Keratinocyte (primary cell): Measurements from ENCODE around the gene ZNF787. TPM values are rescaled to one million over a fixed set of nuclear protein-coding genes. Genes with fewer than 3 reads are reported as not detected.

Source experiments
- DNase-seq: peaks from one replicate; pipeline ENCODE4 v3.0.0-alpha.2; 2011; ENCODE audit warnings: low read depth, missing footprints, low spot score
- FAIRE-seq: peaks from 2 replicates; lab custom pipeline; 2011; peaks lifted over from hg19 to GRCh38; lab: Jason Lieb, UNC
- H2AFZ ChIP-seq: 2 replicates; pipeline ENCODE4 v1.6.0; 2012; ENCODE audit warnings: low read length, control low read depth, inconsistent platforms; ENCODE audit not compliant: control insufficient read depth
- H3K27ac ChIP-seq: 2 replicates; pipeline ENCODE4 v1.5.1; 2011; ENCODE audit warnings: low read length; ENCODE audit not compliant: control insufficient read depth, insufficient read depth
- H3K27me3 ChIP-seq: 3 replicates; pipeline ENCODE4 v1.6.0; 2011; ENCODE audit warnings: low read length; ENCODE audit not compliant: control insufficient read depth, insufficient read depth; ENCODE audit errors: extremely low read depth
- H3K36me3 ChIP-seq, 2 experiments: 2 replicates in 1 of 2; 3 replicates in 1 of 2; pipeline ENCODE4 v1.5.1; 2011; ENCODE audit warnings: low read length in 2 of 2, mild to moderate bottlenecking in 1 of 2; ENCODE audit not compliant: control insufficient read depth in 2 of 2, insufficient read depth in 2 of 2; ENCODE audit errors: extremely low read depth in 1 of 2
- H3K4me1 ChIP-seq: 3 replicates; pipeline ENCODE4 v1.5.1; 2011; ENCODE audit warnings: low read length; ENCODE audit not compliant: control insufficient read depth, insufficient read depth; ENCODE audit errors: extremely low read depth
- H3K4me2 ChIP-seq: 3 replicates; pipeline ENCODE4 v1.6.0; 2011; ENCODE audit warnings: low read depth, low read length; ENCODE audit not compliant: control insufficient read depth, insufficient read depth; ENCODE audit errors: extremely low read depth
- H3K4me3 ChIP-seq, 3 experiments: fragments of 200-600 bp in 1 of 3; sonication (generic) in 1 of 3; 2 replicates in 2 of 3; 3 replicates in 1 of 3; pipeline ENCODE4 v1.5.1; 2011 to 2016; ENCODE audit warnings: low read length in 3 of 3, mild to moderate bottlenecking in 3 of 3, control low read depth in 2 of 3, inconsistent platforms in 1 of 3, low read depth in 1 of 3, mixed read lengths in 1 of 3, mixed run types in 1 of 3, moderate library complexity in 1 of 3; ENCODE audit not compliant: control insufficient read depth in 2 of 3, insufficient read depth in 2 of 3; ENCODE audit errors: extremely low read depth in 1 of 3
- H3K79me2 ChIP-seq: 2 replicates; pipeline ENCODE4 v1.6.0; 2012; ENCODE audit warnings: low read length; ENCODE audit not compliant: control insufficient read depth, insufficient read depth
- H3K9ac ChIP-seq: 3 replicates; pipeline ENCODE4 v1.6.0; 2011; ENCODE audit warnings: low read length; ENCODE audit not compliant: control insufficient read depth, insufficient read depth; ENCODE audit errors: extremely low read depth
- H3K9me1 ChIP-seq: 3 replicates; pipeline ENCODE4 v1.6.0; 2011; ENCODE audit warnings: low read length; ENCODE audit not compliant: control insufficient read depth, insufficient read depth; ENCODE audit errors: extremely low read depth
- H3K9me3 ChIP-seq: 2 replicates; pipeline ENCODE4 v1.5.1; 2012; ENCODE audit warnings: low read depth, low read length; ENCODE audit not compliant: control insufficient read depth
- H4K20me1 ChIP-seq: 3 replicates; pipeline ENCODE4 v1.6.0; 2011; ENCODE audit warnings: low read length; ENCODE audit not compliant: control insufficient read depth, insufficient read depth; ENCODE audit errors: extremely low read depth
- CTCF ChIP-seq, 3 experiments: IDR thresholded peaks in 1 of 3; conservative IDR thresholded peaks in 1 of 3; optimal IDR thresholded peaks in 1 of 3; 2 replicates in 2 of 3; 3 replicates in 1 of 3; pipeline versions ENCODE3 to v1.5.1; 2011; ENCODE audit warnings: low read length in 3 of 3, mild to moderate bottlenecking in 3 of 3, moderate library complexity in 2 of 3, control low read depth in 1 of 3, inconsistent platforms in 1 of 3; ENCODE audit not compliant: insufficient read depth in 2 of 3; ENCODE audit errors: extremely low read depth in 1 of 3
- EZH2 ChIP-seq: IDR thresholded peaks from one replicate; pipeline ENCODE4 v1.6.1; 2012; ENCODE audit warnings: inconsistent platforms, mild to moderate bottlenecking, low read length, moderate library complexity
- dilution Hi-C: fragments of 300-500 bp; cut with MboI; formaldehyde crosslinking; loops from one replicate; pipeline ENCODE4 v1.7.0; 2020; ENCODE audit warnings: low sequenced_read_pairs; ENCODE audit not compliant: extremely low pct_ligation_motif_present
- polyA plus RNA-seq, 5 experiments: library from polyadenylated mRNA; depleted of rRNA in 3 of 5; stranded (reverse) in 3 of 5; stranded (forward) in 1 of 5; unstranded in 1 of 5; fragments of >200 nt; gene quantifications; 1 replicate in 1 of 5; 2 replicates in 3 of 5; 3 replicates in 1 of 5; pipeline versions ENCODE4 v1.2.1 to v1.2.3, GENCODE V29; 2011 to 2012; ENCODE audit warnings: missing spikeins in 2 of 5, low read depth in 1 of 5, low replicate concordance in 1 of 5

The ZNF787 gene
- polyA plus RNA-seq, 1 donor (not counting 4 experiments of a cell fraction or from before 2014, with no cell fraction given) = 5.6 TPM

- H3K36me3 ChIP-seq = peaks cover 5 to 10% of the 10 kb centered on the region in 2 experiments
- FAIRE-seq (no peak), DNase-seq (no peak)
- no peaks in the 10 kb centered on the region for H3K9me1 ChIP-seq
- no peaks in the 10 kb centered on the region for H4K20me1 ChIP-seq
- no peak overlapping the region for H3K27ac ChIP-seq
- H3K4me3 ChIP-seq = no peak overlapping the region
- dilution Hi-C loops = no loop called here
- no peak overlapping the region for H3K4me2 ChIP-seq
- TF ChIP-seq EZH2 (no peak), CTCF (optimal IDR thresholded peaks at IDR 0.05 in 1 of 3, IDR thresholded peaks at IDR 0.05 in 1 of 3, conservative IDR thresholded peaks at IDR 0.05 in 1 of 3; ENCODE audit: extremely low read depth in 1 of 3, insufficient read depth in 2 of 3, low read length in 3 of 3) (no peak)
- H2AFZ ChIP-seq = no peak overlapping the region
- no peaks in the 10 kb centered on the region for H3K4me1 ChIP-seq
- no peaks in the 10 kb centered on the region for H3K27me3 ChIP-seq
- H3K9me3 ChIP-seq = no peaks in the 10 kb centered on the region
- H3K79me2 ChIP-seq = no peaks in the 10 kb centered on the region
- H3K9ac ChIP-seq = no peak overlapping the region
These were observed 38.7 kb upstream of the ZNF787 start for GRCh38 chr19:56159622-56160271.

GRCh38 chr19:56159009-56159559 is 38.0 kb upstream of the ZNF787 start:
- Histone ChIP-seq H3K9me1 (no peaks in the 10 kb centered on the region), H3K79me2 (no peaks in the 10 kb centered on the region), H3K27ac (no peak overlapping the region), H3K4me3 (no peak overlapping the region), H4K20me1 (peaks cover 2% of the 10 kb centered on the region), H3K4me2 (no peak overlapping the region), H2AFZ (no peak overlapping the region), H3K4me1 (no peaks in the 10 kb centered on the region), H3K27me3 (no peaks in the 10 kb centered on the region), H3K9me3 (no peaks in the 10 kb centered on the region), H3K9ac (no peak overlapping the region), H3K36me3 (peaks cover 5 to 10% of the 10 kb centered on the region in 2 experiments)
- dilution Hi-C loops = no loop called here
- FAIRE-seq (no peak), DNase-seq (no peak)
- TF ChIP-seq CTCF (optimal IDR thresholded peaks at IDR 0.05 in 1 of 3, IDR thresholded peaks at IDR 0.05 in 1 of 3, conservative IDR thresholded peaks at IDR 0.05 in 1 of 3; ENCODE audit: extremely low read depth in 1 of 3, insufficient read depth in 2 of 3, low read length in 3 of 3) (no peak), EZH2 (no peak)
